HG02678 (cell line): Measurements from ENCODE around the gene CACNA1G.

Source experiments
- ATAC-seq: cut with Tn5 transposase; IDR thresholded peaks from one replicate; pipeline ENCODE4 v1.9.1; 2021; ENCODE audit warnings: mild to moderate bottlenecking, moderate library complexity; ENCODE audit not compliant: unreplicated experiment

The CACNA1G gene

DNA sequence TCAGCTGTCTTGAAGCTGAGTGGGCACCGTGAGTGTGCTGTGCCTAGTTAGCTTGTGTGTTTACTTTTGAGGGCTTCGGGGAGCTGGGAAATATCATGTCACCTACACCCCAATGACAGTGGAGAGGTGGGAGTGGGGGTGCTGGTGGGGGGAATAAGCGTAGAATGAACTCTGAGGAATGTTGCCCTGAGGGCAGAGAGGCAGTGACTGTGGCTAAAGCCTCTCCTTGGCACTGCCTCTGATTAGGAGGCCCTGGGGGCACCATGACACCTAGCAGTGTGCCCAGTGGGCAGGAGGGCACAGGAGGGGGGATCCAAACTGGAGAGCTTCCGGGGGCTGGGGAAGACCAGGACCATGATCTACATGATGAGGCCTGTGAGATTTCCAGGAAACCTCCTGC, 24.8 kb downstream of the CACNA1G start:
- ATAC-seq, result no peak

DNA sequence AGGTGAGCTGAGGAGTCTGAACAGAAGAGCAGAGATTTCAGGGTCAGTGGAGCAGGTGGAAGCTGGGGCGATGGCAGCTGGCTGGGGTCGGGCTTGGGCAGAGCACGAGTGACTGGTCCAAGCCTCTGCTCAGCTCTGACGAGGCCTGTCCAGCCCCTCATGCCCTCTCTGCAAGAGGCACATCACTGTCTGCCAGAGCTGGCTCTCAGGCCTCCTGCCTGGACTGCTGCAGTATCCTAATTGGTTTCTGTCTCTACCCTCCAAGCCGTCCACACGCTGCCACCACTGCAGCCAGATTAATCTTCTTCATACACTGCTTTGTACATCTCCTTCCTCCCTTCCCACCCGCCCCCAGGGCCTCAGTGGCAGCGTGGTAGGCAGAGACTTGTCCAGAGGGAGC, 25.4 kb downstream of the CACNA1G start:
- ATAC-seq, result no peak

DNA sequence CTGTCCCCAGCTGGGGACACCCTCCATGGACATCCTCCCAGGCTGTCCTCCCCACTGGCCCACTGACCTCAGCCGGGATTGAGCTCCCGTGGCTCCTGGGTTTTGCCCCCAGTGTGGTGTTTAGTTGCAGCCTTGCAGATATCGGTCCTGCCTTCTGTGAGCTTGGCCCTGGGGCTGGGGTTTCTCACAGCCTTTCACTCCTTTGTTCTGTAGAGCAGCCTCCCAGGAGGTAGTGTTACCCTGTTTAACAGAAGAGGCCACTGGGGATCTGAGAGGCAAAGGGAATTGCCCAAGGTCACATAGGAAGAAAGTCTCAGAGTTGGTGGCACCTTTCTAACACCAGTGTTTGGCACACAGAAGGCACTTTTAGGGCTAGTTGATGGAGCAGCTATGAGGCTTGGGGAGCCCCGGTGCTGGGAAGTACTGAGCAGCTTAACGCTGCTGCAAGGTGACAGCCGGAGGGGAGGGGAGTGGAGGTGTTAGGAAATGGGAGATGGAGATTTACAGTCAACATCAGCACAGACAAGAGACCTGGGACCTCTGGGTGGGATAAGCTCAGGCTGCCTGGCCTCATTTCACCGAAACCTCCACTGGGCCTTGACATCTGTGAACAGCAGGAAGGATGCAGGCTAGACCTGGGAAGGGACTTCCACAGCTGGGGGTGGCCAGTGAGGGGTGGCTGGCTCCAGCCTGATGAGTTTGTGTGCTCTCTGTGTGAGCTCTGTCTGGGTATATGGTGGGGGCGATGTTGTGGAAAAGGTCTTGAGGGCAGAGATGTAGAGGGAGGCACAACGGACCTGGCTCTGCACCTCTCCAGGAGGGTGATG, 26.1 kb downstream of the CACNA1G start:
- ATAC-seq, result no peak

DNA sequence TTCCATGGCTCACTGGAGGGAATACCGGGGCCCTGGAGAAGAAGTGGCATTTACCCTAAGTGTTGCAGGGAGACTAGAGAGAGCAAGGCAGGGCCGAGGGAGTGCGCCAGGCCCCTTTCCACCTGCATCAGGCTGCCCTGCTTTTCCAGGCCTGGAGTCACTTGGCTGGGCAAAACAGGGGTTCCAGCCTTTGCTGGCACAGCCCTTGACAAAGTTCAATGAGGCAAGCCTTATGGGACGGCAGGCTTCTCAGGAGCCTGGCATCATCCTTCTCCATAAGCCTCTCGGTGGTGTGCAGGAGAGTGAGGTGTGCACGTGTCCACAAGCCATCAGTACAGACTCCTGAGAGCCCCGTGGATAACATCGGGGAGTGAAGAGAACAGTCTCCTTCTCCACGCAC, 27.1 kb downstream of the CACNA1G start:
- ATAC-seq, result no peak

DNA sequence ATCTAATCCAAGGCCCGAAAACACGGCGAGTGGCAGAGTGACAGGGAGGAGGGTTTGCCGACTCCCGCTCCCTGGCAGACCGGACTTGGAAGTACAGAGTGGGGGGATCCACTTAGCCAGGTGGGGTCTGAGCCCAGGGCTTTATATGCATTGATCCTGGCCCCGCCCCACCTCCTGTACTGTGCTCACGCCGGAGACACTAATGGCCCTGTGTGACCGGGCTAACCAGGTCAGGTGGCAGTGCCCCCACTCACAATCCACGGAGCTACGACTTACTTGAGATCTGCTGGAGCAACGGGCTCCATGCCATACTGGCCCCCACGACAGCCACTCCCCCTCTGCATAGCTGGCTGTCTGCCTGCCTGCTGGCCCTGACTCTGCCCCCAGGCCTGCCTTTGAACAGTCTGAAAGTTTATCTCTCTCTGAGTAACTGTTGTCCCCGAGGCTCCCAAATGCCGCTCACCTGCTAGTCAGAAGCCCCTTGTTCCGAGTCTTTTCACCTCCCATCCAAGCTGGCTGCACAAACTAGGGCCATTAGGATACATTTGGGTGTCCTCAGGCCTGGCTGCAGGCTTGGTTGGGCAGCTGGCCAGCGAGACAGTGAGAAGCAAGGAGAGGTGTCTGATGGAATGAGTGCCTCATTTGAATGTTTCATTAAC, 28.0 kb downstream of the CACNA1G start:
- no peak for ATAC-seq

DNA sequence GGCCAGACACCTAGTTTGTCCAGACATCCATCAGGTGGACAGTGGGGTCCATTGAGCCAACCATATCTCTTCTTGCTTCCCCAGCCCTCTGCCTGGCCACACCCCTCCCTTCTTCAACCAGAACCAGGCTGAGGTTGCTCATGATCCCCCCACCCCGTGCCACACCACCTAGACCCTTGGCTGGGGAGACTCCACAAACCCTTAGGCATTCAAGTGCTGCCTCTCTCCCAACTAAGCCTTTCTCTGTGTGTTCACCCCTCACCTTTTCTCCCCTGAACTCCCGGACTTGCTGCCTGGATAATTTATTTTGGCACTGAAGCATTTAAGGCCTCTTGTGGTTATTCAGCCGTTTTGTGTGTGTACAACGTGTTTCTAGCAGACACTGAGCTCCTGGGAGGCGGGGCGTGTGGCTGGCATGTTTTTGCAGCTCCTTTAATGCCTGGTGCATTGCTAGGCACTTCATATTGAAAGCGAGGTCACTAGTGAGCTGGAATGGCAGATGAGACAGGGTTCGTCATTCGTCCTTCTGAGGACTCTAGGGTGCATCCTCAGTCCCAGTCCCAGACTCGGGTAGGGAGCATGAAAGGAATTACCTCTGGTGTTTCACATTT, 28.7 kb downstream of the CACNA1G start:
- no peak for ATAC-seq

DNA sequence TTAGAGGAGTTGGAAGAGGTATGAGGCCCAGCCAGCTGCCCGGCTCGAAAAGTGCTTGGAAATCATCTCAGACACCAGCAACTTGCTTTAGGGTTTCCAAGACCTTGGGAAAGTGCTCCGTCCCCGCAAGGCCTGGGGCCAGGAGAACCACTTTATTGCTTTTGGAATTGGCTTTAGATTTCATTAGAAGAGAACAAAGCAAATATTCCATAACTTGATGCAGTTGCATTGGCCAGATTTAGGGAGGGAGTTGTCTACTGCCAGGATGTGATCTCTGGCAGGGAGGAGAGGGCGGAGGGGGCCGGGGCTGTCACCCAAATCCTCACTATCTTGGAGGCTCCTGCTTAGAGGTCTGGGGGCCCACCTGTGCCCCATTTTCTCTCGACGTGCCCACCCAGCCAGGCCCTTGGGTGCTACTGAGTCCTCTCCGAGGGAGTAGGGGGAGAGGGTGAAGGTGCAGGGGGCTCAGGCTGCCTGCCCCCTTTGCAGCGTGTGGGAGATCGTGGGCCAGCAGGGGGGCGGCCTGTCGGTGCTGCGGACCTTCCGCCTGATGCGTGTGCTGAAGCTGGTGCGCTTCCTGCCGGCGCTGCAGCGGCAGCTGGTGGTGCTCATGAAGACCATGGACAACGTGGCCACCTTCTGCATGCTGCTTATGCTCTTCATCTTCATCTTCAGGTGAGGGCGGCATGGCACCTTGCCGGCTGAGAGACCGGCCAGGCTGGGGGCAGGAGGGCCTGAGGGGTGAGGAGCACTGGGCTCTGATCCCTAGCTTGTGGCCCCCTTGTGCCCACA, 30.6 kb downstream of the CACNA1G start:
- ATAC-seq, result no peak

DNA sequence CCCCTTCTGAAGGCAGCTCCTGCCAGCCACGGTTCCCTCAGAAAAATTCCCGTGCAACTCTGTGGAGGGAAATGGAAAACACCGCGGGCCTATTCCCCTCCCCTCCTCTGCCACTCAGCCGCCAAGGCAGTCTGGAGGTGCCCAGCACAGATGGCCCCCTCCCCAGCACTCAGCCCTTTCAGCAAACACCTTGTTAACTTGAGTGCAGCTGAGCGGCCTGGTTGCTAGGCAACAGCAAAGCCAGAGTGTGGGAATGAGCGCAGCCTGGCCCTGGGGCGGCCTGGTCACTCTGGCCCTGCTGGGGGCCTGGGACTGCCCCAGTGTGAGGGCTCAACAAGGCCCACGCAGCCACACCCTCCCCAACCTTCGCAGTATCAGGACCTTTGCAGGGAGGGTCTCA, 32.8 kb downstream of the CACNA1G start:
- no peak for ATAC-seq

DNA sequence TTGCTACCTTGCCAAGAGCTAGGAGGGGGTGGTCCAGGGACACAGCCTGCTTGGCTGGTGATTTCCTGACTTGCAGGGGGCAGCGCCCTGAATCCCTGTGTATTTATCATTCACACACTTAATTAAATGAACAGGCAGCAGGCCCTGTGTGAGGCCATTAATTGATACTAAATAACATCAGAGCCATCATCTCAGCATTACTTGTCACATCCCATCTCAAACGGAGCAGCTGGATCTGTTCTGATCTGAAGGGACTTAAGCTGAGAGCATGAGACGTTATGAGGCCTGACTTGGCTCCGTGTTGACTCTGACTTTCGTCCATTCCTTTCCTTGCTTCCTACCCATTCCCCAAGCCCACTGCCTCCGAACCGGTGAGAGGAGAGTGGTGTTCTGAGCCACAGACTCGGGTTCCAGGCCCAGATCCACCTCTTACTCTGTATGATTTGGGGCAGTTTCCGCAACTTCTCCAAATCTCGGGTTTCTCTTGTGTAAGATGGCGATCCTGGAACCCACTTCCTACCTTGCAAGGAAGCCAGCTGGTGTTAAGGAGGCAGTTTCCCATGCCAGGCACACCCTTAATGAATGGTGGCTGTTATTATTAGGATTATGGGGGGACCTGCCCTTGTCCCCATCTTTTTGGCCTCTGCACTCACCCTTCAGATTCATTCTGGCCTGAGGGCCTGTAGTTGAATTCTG, 33.8 kb downstream of the CACNA1G start:
- no peak for ATAC-seq

DNA sequence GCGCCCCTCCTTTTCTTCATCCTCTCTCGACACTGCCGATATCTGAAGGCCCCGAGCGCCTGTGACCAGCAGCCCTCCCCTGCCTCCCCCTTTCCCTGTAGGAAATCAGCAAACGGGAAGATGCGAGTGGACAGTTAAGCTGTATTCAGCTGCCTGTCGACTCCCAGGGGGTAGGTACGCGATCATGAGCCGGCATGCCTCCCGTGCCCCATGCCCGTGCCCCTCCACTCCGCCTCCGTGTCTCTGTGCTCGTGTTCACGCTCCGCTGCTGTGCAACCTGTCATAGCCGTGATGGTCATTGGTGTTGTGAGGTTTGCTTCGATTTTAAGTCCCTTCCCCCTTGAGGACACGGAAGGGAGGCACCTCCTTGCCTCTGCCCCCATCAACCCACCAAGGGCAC, 34.4 kb downstream of the CACNA1G start:
- no peak for ATAC-seq

DNA sequence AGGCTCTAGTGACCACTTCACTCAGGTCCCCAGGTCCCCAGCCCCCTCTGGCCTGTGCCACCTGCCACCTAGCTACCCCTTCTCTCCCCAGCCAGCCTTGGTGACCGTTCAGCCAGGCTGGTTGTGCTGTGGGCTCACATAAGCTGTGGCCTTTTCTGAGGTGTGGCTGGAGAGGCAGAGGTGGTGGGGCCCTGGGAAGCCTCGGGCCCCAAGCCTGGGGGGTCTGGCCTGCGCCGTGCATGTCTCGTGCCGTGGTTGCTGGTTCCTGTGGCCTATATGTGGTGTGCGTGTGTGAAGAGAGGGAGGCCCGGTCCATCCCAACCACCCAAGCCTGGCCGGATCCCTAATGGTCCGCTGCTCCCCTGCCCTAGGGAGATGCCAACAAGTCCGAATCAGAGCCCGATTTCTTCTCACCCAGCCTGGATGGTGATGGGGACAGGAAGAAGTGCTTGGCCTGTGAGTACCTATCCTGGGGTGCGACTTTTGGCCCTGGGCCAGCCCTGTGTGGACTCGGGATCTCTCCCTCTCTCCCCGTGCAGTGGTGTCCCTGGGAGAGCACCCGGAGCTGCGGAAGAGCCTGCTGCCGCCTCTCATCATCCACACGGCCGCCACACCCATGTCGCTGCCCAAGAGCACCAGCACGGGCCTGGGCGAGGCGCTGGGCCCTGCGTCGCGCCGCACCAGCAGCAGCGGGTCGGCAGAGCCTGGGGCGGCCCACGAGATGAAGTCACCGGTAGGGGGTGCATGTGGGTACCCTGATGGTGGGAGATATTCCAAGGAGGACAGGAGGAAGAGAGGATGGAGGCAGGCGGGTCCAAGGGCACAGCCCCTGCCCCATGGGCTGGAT, 35.9 kb downstream of the CACNA1G start:
- ATAC-seq, result no peak

DNA sequence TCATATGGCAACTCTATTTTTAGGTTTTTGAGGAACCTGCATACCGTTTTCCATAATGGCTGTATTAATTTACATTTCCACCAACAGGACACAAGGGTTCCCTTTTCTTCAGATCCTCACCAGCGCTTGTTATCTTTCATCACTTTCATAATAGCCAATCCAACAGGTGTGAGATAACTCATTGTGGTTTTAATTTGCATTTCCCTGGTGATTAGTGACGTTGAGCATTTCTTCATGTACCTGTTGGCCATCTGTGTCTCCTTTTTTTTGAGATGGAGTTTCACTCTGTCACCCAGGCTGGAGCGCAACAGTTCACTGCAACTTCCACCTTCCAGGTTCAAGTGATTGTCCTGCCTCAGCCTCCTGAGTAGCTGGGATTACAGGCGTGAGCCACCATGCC, 38.0 kb downstream of the CACNA1G start:
- ATAC-seq, result no peak

DNA sequence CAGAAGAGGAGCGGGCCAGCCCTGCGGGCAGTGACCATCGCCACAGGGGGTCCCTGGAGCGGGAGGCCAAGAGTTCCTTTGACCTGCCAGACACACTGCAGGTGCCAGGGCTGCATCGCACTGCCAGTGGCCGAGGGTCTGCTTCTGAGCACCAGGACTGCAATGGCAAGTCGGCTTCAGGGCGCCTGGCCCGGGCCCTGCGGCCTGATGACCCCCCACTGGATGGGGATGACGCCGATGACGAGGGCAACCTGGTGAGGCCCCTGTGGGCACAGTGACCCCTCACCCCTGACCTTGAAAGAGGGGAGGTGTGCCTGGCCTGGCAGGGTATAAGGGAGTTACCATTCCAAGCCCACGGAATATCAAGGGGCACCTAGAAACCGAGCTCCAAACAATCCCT, 39.1 kb downstream of the CACNA1G start:
- ATAC-seq, result no peak

DNA sequence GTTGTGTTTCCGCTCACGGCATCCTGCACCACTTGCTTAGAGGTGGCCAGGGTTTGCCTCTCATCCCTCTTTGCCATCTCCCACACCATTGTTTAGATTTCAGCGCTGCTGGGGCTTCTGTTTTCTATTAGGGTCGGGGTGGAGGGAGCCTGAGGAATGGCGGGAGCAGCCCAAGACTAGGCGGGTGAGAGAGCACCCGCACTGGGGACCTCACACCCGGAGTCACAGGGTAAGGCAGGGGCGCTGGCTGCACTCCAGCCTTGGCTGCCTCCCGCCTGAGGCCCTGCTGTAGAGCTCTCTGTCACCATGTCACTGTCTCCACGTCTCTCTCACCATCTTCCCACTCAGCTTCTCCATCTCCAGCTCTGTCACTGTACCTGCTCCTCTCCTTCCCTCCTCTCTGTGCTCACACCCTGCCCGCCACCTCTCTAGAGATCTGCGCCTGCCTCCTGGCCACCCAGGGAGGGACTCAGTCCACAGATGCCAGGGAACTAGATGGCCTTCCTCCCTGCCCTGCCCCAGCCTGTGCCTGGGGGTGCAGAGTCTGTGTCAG, 41.4 kb downstream of the CACNA1G start:
- ATAC-seq, result no peak

DNA sequence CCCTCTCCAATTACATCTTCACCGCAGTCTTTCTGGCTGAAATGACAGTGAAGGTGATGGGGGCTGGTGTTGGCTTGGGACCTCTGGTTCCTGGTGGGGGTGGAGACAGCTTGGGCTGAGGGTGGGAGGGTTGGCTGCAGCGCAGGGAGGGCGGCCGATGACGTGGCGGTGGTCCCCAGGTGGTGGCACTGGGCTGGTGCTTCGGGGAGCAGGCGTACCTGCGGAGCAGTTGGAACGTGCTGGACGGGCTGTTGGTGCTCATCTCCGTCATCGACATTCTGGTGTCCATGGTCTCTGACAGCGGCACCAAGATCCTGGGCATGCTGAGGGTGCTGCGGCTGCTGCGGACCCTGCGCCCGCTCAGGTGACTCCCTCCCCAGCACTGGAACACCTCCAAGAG, 42.3 kb downstream of the CACNA1G start:
- no peak for ATAC-seq

DNA sequence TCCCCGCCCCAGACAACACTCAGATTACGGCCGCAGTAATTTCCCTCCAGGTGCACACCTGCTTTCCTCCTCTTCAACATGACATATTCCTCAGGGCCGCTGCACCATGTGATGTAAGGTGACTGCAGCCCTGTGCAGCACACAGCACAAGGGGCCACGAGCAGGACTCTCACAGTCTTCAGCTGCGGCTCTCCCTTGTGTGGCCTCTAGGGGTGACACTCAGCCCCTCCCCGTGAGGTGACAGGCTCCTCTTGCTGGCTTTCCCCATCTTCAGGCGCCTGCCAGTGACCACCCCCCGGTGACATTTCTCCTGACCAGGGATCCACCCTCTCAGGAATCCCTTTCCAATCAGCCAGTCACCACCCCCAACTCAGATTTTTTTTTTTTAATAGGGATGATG, 42.8 kb downstream of the CACNA1G start:
- no peak for ATAC-seq

DNA sequence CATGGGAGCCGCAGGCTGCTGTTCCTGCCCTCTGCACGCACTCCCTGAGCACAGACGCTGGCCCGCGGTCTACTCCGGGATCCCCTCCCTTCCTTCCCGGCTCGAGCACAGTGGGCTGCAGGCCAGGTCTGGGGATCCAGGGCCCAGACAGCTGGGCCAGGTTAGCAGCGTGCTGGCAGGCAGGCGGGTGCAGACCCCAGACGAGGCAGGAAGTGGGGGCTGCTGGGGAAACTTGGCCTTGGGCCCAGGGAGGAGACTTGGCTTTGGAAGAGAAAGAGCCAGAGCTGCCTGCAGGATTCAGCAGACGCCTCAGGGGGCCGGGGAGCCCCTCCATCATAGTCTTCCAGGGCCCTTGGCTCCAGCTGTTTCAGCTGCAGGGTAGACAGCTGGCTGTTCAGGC, 44.0 kb downstream of the CACNA1G start:
- ATAC-seq, result no peak

DNA sequence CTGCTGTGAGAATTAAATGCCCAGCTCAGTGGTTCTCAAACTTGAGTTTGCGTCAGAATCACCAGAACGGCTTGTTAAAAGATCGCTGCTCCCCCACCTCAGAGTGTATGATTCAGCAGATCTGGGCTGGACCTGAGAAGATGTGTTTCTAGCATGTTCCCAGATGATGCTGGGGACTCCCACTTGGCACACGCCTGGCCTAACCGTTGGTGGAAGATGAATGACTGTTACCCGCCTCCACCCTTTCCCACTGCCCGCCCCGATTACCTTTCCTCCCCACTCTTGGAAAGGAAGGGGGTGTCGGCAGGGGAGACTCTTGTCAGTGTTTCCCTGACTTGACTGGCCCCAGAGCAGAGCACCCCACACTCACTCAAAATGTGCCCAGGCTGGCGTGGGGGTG, 44.9 kb downstream of the CACNA1G start:
- ATAC-seq, result no peak

DNA sequence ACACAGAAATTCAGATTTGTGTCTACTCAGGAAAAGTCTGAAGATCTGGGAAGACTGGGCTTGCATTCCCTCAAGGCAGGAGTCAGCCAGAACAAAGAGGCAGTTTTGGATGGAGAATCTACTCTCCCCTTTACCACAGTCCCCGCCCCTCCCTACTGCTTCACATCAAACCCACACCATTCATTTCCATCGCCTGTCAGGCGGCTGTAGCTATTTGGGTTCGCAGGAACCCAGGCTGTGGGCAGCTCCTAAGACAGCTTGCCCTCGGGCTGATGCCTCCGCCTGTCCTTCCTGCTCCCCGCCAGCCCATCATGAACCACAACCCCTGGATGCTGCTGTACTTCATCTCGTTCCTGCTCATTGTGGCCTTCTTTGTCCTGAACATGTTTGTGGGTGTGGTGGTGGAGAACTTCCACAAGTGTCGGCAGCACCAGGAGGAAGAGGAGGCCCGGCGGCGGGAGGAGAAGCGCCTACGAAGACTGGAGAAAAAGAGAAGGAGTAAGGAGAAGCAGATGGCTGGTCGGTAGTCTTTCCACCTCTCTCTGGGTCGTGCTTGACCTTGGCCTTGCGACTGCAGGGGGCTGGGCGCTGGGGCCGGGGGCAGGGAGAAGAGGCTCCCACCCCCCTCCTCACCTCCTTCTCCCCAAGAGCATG, 47.1 kb downstream of the CACNA1G start:
- no peak for ATAC-seq
